IgD-negative memory B cell (primary cell): Measurements from ENCODE around the gene PCDHA7. TPM values are rescaled to one million over a fixed set of nuclear protein-coding genes. Genes with fewer than 3 reads are reported as not detected.
"Not testable (repeated sequence)": the region's sequence is repeated elsewhere in the genome, so short reads cannot be mapped to it uniquely, and the experiment has no call there.

ENCODE experiments used
- H3K27ac Mint-ChIP-seq, 3 donors: one replicate each; pipeline ENCODE4 v1.8.0; 2020 to 2022; ENCODE audit warnings: mild to moderate bottlenecking in 3 of 3, mixed read lengths in 3 of 3, moderate library complexity in 1 of 3
- H3K27me3 Mint-ChIP-seq: one replicate; pipeline ENCODE4 v1.8.0; 2021; ENCODE audit warnings: mixed read lengths
- H3K36me3 Mint-ChIP-seq: one replicate; pipeline ENCODE4 v1.8.0; 2020; ENCODE audit warnings: mild to moderate bottlenecking, mixed read lengths
- H3K4me1 Mint-ChIP-seq, 3 donors: one replicate each; pipeline ENCODE4 v1.8.0; 2020 to 2022; ENCODE audit warnings: mixed read lengths in 3 of 3, mild to moderate bottlenecking in 1 of 3
- H3K4me3 Mint-ChIP-seq, 4 donors: one replicate each; pipeline ENCODE4 v1.8.0; 2020 to 2022; ENCODE audit warnings: mild to moderate bottlenecking in 4 of 4, mixed read lengths in 4 of 4, moderate library complexity in 3 of 4
- H3K9me3 Mint-ChIP-seq, 3 donors: one replicate each; pipeline ENCODE4 v1.8.0; 2020 to 2021; ENCODE audit warnings: mixed read lengths in 3 of 3, mild to moderate bottlenecking in 1 of 3
- polyA plus RNA-seq: library from polyadenylated mRNA; unstranded; fragments of 300-500 nt; fragmentation: Illumina TruSeq; gene quantifications from one replicate; pipeline ENCODE4 v1.2.3, GENCODE V29; 2021

PCDHA7 gene
- polyA plus RNA-seq, 1 donor from 2014 or later: not detected

DNA sequence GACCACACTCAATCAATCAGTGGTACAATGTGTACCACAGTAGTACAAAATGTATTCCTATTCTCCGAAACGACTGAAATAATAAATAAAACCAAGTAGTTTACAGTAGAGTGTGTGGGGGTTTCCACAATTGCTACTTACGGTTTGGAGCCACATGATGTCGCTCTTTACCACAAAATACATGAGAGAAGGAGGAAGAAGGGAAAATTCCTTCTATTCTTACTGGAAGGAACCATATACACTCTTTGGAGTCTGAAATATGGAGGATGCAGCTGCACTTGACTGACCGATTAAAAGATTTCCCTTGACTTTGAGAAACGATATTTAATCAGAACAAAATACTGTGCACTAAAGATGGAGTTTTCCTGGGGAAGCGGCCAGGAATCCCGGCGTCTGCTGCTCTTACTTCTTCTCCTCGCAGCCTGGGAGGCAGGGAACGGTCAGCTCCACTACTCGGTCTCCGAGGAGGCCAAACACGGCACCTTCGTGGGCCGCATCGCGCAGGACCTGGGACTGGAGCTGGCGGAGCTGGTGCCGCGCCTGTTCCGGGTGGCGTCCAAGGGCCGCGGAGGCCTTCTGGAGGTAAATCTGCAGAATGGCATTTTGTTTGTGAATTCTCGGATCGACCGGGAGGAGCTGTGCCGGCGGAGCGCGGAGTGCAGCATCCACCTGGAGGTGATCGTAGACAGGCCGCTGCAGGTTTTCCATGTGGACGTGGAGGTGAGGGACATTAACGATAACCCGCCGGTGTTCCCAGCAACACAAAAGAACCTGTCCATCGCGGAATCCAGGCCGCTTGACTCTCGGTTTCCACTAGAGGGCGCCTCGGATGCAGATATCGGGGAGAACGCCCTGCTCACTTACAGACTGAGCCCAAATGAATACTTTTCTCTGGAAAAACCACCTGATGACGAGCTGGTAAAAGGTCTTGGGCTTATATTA lies 27.0 kb upstream of the PCDHA7 start, which contains the start of gene PCDHA4:
TSS of gene PCDHA4 (plus strand) at position 235 of the 942 bp plus-strand sequence.
- peaks cover 7% of the 10 kb centered on the region for H3K27me3 Mint-ChIP-seq
- H3K9me3 Mint-ChIP-seq: peaks cover 7 to 21% (median 14%) of the 10 kb centered on the region in 3 donors
- no peaks in the 10 kb centered on the region for H3K4me1 Mint-ChIP-seq

DNA sequence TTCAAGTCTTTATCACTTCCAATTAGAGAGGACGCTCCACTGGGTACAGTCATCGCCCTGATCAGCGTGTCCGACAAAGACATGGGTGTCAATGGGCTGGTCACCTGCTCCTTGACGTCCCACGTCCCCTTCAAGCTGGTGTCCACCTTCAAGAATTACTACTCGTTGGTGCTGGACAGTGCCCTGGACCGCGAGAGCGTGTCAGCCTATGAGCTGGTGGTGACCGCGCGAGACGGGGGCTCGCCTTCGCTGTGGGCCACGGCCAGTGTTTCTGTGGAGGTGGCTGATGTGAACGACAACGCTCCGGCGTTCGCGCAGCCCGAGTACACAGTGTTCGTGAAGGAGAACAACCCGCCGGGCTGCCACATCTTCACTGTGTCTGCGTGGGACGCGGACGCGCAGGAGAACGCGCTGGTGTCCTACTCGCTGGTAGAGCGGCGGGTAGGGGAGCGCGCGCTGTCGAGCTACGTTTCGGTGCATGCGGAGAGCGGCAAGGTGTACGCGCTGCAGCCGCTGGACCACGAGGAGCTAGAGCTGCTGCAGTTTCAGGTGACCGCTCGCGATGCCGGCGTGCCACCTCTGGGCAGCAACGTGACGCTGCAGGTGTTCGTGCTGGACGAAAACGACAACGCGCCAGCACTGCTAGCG lies 25.7 kb upstream of the PCDHA7 start:
- H3K9me3 Mint-ChIP-seq: peaks cover 9 to 21% (median 19%) of the 10 kb centered on the region in 3 donors
- not testable (repeated sequence) for H3K27me3 Mint-ChIP-seq, H3K36me3 Mint-ChIP-seq, H3K27ac Mint-ChIP-seq, H3K4me1 Mint-ChIP-seq, H3K4me3 Mint-ChIP-seq

More for the DNA sequence above, 27.0 kb upstream of the PCDHA7 start, which contains the start of gene PCDHA4:
- peak within 1 kb of the TSS in 1 of 3 donors; percentile 31 for H3K27ac Mint-ChIP-seq
- H3K4me3 Mint-ChIP-seq: peak within 1 kb of the TSS in 1 of 4 donors; percentile 83
- H3K36me3 Mint-ChIP-seq: no peaks in the 10 kb centered on the region

DNA sequence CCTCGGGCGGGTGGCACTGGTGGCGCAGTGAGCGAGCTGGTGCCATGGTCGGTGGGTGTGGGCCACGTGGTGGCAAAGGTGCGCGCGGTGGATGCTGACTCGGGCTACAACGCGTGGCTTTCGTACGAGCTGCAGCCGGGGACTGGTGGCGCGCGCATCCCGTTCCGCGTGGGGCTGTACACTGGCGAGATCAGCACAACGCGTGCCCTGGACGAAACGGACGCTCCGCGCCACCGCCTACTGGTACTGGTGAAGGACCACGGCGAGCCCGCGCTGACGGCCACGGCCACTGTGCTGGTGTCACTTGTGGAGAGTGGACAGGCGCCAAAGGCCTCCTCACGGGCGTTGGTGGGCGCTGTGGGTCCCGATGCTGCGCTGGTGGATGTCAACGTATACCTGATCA lies 25.2 kb upstream of the PCDHA7 start:
- peaks cover 7 to 19% (median 15%) of the 10 kb centered on the region in 3 donors for H3K9me3 Mint-ChIP-seq
- no peaks in the 10 kb centered on the region for H3K4me1 Mint-ChIP-seq
- H3K27me3 Mint-ChIP-seq: peaks cover 7% of the 10 kb centered on the region
- no peak overlapping the region for H3K27ac Mint-ChIP-seq
- no peak overlapping the region for H3K4me3 Mint-ChIP-seq
- no peaks in the 10 kb centered on the region for H3K36me3 Mint-ChIP-seq

DNA sequence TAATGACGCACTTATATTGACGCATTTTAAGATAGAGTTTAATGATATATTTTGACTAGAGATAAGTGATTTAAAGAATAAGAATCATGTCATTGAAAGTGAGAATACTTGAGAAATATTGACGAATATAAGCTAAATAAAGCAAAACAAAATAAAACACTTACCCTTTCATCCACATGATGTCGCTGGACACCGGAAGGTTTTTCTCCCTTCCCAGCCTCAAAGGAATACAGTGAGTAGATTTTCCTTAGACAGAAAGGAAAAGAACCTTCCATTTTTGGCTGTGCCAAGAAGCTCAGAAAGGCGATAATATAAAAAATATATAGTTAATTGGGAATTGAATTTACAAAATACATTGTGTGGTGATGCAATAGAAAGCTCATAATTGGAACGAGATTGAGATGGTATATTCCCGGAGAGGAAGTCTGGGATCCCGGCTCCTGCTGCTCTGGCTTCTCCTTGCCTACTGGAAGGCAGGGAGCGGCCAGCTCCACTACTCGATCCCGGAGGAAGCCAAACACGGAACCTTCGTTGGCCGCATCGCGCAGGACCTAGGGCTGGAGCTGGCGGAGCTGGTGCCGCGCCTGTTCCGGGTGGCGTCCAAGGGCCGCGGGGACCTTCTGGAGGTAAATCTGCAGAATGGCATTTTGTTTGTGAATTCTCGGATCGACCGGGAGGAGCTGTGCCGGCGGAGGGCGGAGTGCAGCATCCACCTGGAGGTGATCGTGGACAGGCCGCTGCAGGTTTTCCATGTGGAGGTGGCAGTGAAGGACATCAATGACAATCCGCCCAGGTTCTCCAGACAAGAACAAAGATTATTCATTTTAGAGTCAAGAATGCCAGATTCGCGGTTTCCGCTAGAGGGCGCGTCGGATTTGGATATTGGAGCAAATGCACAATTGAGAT lies 12.4 kb upstream of the PCDHA7 start, which contains the start of gene PCDHA5:
TSS of gene PCDHA5 (plus strand) at position 239 of the 906 bp plus-strand sequence.
- Mint-ChIP-seq H3K4me3 (no peak within 1 kb of the TSS), H3K27me3 (peaks cover 3% of the 10 kb centered on the region), H3K36me3 (no peaks in the 10 kb centered on the region), H3K9me3 (peaks cover 0 to 3% (median 3%) of the 10 kb centered on the region in 3 donors), H3K4me1 (no peaks in the 10 kb centered on the region), H3K27ac (no peak within 1 kb of the TSS)

- Mint-ChIP-seq H3K9me3 (peaks cover 0 to 7% (median 5%) of the 10 kb centered on the region in 3 donors), H3K36me3 (no peaks in the 10 kb centered on the region), H3K4me3 (no peak overlapping the region), H3K27ac (no peak overlapping the region), H3K27me3 (peaks cover 6% of the 10 kb centered on the region), H3K4me1 (no peaks in the 10 kb centered on the region)
Measured at GRCh38 chr5:140822281-140822629, 11.8 kb upstream of the PCDHA7 start.

- H3K4me1 Mint-ChIP-seq, H3K27me3 Mint-ChIP-seq, H3K9me3 Mint-ChIP-seq, H3K36me3 Mint-ChIP-seq, H3K4me3 Mint-ChIP-seq, H3K27ac Mint-ChIP-seq: not testable (repeated sequence)
Measured at GRCh38 chr5:140822969-140823368, 11.1 kb upstream of the PCDHA7 start.

DNA sequence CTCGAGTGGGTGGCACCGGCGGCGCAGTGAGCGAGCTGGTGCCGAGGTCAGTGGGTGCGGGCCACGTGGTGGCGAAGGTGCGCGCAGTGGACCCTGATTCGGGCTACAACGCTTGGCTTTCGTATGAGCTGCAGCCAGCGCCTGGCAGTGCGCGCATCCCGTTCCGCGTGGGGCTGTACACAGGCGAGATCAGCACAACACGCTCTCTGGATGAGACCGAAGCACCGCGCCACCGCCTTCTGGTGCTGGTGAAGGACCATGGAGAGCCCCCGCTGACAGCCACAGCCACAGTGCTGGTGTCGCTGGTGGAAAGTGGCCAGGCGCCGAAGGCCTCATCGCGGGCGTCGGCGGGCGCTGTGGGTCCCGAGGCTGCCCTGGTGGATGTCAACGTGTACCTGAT lies 10.6 kb upstream of the PCDHA7 start:
- no peak overlapping the region for H3K27ac Mint-ChIP-seq
- no peak overlapping the region for H3K4me3 Mint-ChIP-seq
- peaks cover 0 to 12% (median 7%) of the 10 kb centered on the region in 3 donors for H3K9me3 Mint-ChIP-seq
- no peaks in the 10 kb centered on the region for H3K4me1 Mint-ChIP-seq
- H3K36me3 Mint-ChIP-seq: no peaks in the 10 kb centered on the region
- H3K27me3 Mint-ChIP-seq: peaks cover 7% of the 10 kb centered on the region

DNA sequence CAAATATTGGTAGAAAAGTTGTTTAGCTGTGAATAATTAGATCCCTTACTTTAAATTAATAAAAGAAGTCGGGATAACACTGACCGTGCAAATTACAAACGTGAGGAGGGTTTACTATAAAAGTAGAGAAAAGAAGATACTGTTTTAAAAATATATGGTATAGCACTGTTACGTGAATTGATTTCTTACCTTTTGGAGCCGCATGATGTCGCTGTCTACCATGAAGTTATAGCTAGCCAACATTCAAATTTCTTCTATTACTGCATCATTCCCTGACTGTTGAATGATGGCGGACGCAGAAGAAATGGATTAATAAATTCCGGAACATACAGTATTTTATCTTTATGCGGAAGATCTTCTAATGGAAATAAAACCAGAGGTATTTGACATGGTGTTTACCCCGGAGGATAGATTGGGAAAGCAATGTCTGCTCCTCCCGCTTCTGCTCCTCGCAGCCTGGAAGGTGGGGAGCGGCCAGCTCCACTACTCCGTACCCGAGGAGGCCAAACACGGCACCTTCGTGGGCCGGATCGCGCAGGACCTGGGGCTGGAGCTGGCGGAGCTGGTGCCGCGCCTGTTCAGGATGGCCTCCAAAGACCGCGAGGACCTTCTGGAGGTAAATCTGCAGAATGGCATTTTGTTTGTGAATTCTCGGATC lies 6.2 kb upstream of the PCDHA7 start, which contains the start of gene PCDHA6:
TSS of gene PCDHA6 (plus strand) at position 257 of the 658 bp plus-strand sequence. CDS start at position 389, 132 bp downstream.
- Mint-ChIP-seq H3K27ac (no peak within 1 kb of the TSS), H3K27me3 (peaks cover 12% of the 10 kb centered on the region), H3K9me3 (peaks cover 0 to 18% (median 6%) of the 10 kb centered on the region in 3 donors), H3K4me3 (no peak within 1 kb of the TSS), H3K36me3 (no peaks in the 10 kb centered on the region), H3K4me1 (no peaks in the 10 kb centered on the region)

- Mint-ChIP-seq H3K27me3 (peaks cover 15% of the 10 kb centered on the region), H3K4me3 (no peak overlapping the region), H3K36me3 (no peaks in the 10 kb centered on the region), H3K9me3 (peaks cover 0 to 20% (median 10%) of the 10 kb centered on the region in 3 donors), H3K4me1 (no peaks in the 10 kb centered on the region), H3K27ac (no peak overlapping the region)
Measured at GRCh38 chr5:140828362-140828737, 5.7 kb upstream of the PCDHA7 start.

DNA sequence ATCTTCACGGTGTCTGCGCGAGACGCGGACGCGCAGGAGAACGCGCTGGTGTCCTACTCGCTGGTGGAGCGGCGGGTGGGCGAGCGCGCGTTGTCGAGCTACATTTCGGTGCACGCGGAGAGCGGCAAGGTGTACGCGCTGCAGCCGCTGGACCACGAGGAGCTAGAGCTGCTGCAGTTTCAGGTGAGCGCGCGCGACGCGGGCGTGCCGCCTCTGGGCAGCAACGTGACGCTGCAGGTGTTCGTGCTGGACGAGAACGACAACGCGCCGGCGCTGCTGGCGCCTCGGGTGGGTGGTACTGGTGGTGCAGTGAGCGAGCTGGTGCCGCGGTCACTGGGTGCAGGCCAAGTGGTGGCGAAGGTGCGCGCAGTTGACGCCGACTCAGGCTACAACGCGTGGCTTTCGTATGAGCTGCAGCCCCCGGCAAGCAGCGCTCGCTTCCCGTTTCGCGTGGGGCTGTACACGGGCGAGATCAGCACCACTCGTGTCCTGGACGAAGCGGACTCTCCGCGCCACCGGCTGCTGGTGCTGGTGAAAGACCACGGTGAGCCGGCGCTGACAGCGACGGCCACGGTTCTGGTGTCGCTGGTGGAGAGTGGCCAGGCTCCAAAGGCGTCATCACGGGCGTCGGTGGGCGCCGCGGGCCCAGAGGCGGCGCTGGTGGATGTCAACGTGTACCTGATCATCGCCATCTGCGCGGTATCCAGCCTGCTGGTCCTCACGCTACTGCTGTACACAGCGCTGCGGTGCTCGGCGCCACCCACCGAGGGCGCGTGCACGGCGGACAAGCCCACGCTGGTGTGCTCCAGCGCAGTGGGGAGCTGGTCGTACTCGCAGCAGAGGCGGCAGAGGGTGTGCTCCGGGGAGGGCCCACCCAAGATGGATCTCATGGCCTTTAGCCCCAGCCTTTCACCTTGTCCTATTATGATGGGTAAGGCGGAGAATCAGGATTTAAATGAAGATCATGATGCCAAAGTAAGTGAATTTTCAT lies 4.3 kb upstream of the PCDHA7 start:
- Mint-ChIP-seq H3K9me3 (peaks cover 0 to 24% (median 10%) of the 10 kb centered on the region in 3 donors), H3K27me3 (peaks cover 18% of the 10 kb centered on the region)
- not testable (repeated sequence) for H3K27ac Mint-ChIP-seq, H3K4me1 Mint-ChIP-seq, H3K36me3 Mint-ChIP-seq, H3K4me3 Mint-ChIP-seq

- H3K4me1 Mint-ChIP-seq, H3K4me3 Mint-ChIP-seq, H3K9me3 Mint-ChIP-seq, H3K36me3 Mint-ChIP-seq: not testable (repeated sequence)
- Mint-ChIP-seq H3K27ac (peak overlapping the region in 1 of 3 donors; percentile 32), H3K27me3 (peaks cover 15% of the 10 kb centered on the region)
Measured at GRCh38 chr5:140834439-140835008, 455 bp downstream of the PCDHA7 start.

DNA sequence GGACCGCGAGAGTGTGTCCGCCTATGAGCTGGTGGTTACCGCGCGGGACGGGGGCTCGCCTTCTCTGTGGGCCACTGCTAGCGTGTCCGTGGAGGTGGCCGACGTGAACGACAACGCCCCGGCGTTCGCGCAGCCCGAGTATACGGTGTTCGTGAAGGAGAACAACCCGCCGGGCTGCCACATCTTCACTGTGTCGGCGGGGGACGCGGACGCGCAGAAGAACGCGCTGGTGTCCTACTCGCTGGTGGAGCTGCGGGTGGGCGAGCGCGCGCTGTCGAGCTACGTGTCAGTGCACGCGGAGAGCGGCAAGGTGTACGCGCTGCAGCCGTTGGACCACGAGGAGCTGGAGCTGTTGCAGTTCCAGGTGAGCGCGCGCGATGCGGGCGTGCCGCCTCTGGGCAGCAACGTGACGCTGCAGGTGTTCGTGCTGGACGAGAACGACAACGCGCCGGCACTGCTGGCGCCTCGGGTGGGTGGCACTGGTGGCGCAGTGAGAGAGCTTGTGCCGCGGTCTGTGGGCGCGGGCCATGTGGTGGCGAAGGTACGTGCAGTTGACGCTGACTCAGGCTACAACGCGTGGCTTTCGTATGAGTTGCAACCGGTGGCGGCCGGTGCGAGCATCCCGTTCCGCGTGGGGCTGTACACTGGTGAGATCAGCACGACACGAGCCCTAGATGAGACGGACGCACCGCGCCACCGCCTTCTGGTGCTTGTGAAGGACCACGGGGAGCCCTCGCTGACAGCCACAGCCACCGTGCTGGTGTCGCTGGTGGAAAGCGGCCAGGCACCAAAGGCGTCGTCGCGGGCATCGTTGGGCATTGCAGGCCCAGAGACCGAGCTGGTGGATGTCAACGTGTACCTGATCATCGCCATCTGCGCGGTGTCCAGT lies 1.8 kb downstream of the PCDHA7 start:
- H3K4me3 Mint-ChIP-seq: no peak overlapping the region

More for the DNA sequence above, 1.8 kb downstream of the PCDHA7 start:
- Mint-ChIP-seq H3K4me1 (no peaks in the 10 kb centered on the region), H3K27ac (no peak overlapping the region), H3K9me3 (peaks cover 0 to 14% (median 8%) of the 10 kb centered on the region in 3 donors), H3K27me3 (peaks cover 19% of the 10 kb centered on the region), H3K36me3 (no peaks in the 10 kb centered on the region)
